Measurements from ENCODE around the gene AMOTL1.
"Not testable (repeated sequence)": the region's sequence is repeated elsewhere in the genome, so short reads cannot be mapped to it uniquely, and the experiment has no call there.

Gene AMOTL1

GRCh38 chr11:94883878-94884277 is 115.7 kb downstream of the AMOTL1 start:
- DNase-seq (ENCODE audit: low spot score), result no peak

DNA sequence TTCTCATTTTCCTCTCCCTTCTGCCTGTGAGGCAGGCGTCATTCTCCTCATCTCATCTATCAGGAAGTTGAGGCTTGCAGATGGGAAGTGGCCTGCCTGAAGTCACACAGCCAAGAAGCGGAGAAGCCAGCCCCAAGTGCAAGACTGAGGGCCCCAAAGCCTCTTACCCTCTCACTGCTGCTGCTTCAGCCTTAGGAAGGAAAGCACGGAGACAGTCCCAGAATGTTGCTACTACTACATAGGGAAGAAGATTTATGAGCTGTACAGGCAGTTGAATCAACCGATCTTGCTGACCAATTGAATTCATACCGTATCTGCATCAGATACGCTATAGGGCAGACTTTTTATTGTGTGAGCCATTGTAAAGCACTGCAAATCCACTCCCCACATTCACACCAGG is 116.2 kb downstream of the AMOTL1 start:
- DNase-seq (ENCODE audit: low spot score), result no peak

DNA sequence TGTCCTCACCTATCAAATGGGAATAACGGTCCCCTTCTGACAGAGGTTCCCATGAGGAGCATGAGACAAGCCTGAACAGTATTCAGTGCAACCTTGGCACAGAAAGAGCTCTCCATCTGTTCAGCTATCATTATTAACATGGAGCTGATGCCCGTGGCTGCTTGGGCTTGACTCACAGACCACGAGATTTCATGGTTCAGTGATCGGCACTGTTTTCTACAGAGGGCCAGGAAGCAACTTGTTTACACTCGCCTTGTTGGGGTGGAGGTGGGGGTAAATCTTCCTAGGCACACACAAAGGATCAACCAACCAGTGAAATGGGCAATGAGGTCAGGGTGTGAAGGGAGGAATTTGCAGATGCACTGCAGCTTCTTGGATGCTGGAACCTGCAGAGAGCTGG is 117.0 kb downstream of the AMOTL1 start:
- DNase-seq (ENCODE audit: low spot score), result no peak

GRCh38 chr11:94885581-94885980 is 117.4 kb downstream of the AMOTL1 start:
- DNase-seq (ENCODE audit: low spot score), result no peak

DNA sequence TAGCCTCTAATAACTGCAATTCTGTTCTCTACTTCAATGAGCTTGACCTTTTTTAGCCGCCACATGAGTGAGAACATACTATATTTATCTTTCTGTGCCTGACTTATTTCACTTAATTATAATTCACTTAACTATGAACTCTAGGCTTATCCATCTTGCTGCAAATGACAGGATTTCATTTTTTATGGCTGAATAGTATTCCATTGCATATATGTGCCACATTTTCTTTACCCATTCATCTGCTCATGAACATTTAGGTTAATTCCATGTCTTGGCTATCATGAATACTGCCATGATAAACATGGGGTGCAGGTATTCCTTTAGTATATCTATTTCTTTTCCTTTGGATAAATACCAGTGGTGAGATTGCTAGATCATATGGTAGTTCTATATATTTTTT is 120.0 kb downstream of the AMOTL1 start:
- no peak for DNase-seq (ENCODE audit: low spot score)

- DNase-seq (ENCODE audit: low spot score), result no peak
Measured at GRCh38 chr11:94895451-94895850, 127.3 kb downstream of the AMOTL1 start.

GRCh38 chr11:94895971-94896370 is 127.8 kb downstream of the AMOTL1 start:
- no peak for DNase-seq (ENCODE audit: low spot score)

DNA sequence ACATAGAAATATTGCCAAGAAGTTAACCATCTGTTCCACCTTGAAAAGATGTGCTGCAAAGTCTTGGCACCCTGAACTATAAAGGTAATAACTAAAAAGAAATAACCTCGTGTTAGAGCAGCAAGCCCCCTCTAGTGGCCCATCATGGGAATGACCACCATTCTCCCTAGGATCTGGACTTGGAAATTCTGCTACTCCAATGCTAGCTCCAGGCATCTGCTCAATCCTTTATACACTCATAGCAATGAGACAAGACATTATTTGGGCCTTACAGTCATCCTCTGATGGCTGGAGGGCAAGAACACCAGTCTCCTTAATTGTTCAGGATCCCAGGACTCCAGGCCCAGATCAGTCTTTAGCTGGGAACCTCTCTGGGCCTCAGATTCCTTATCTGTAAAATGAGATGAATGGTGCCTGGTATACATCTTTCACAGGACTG is 129.2 kb downstream of the AMOTL1 start:
- peak; percentile 51 for DNase-seq (ENCODE audit: low spot score)

- no peak for DNase-seq (ENCODE audit: low spot score)
Measured at GRCh38 chr11:94907226-94907625, 139.1 kb downstream of the AMOTL1 start.

- no peak for DNase-seq (ENCODE audit: low spot score)
Measured at GRCh38 chr11:94909371-94909820, 141.2 kb downstream of the AMOTL1 start.

GRCh38 chr11:94910270-94910669 is 142.1 kb downstream of the AMOTL1 start:
- DNase-seq (ENCODE audit: low spot score), result no peak

- no peak for DNase-seq (ENCODE audit: low spot score)
Measured at GRCh38 chr11:94910779-94911178, 142.6 kb downstream of the AMOTL1 start.

- DNase-seq (ENCODE audit: low spot score), result no peak
Measured at GRCh38 chr11:94912806-94913205, 144.7 kb downstream of the AMOTL1 start.

GRCh38 chr11:94913718-94914394 is 145.7 kb downstream of the AMOTL1 start:
- DNase-seq (ENCODE audit: low spot score), result not testable (repeated sequence)

- DNase-seq (ENCODE audit: low spot score), result no peak
Measured at GRCh38 chr11:94920311-94920710, 152.2 kb downstream of the AMOTL1 start.

GRCh38 chr11:94922321-94923003 is 154.3 kb downstream of the AMOTL1 start:
- DNase-seq (ENCODE audit: low spot score), result no peak

GRCh38 chr11:94923004-94923334 is 154.8 kb downstream of the AMOTL1 start:
- DNase-seq (ENCODE audit: low spot score), result no peak

- DNase-seq (ENCODE audit: low spot score), result no peak
Measured at GRCh38 chr11:94924171-94924572, 156.0 kb downstream of the AMOTL1 start.

GRCh38 chr11:94924612-94925011 is 156.5 kb downstream of the AMOTL1 start:
- DNase-seq (ENCODE audit: low spot score), result no peak

DNA sequence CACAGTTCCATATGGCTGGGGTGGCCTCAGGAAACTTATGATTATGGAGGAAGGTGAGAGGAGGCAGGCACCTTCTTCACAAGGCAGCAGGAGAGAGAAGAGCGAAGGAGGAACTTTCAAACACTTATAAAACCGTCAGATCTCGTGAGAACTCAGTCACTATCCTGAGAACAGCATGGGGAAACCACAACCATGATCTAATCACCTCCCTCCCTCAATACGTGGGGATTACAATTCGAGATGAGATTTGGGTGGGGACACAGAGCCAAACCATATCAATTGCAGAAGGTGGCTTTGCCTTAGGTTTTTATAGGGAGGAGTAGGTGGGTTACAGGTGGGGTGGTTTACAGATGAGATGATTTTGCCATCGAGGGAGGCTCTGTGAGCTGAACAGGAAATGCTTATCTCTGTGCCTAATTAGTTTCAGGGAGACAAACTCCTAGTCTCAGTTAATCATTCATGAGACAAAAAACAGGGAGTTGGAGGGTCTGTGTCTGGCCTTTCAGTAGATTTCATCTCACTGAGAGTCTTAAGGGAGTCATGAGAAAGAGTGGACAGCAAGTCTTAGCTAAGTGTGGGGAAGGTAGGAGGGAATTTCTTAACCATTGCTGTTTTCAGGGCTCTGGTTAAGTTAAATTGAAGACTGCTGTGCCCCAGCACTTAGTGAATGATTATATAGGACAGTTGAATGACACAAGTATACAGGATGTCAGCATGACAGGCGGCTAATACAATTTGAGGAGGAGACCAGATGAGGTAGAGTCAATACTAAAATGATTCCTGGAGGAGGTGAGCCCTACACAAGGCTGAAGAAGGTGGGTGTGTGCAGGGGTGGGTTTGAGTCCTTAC is 157.5 kb downstream of the AMOTL1 start:
- no peak for DNase-seq (ENCODE audit: low spot score)

GRCh38 chr11:94926271-94926625 is 158.1 kb downstream of the AMOTL1 start:
- DNase-seq (ENCODE audit: low spot score), result no peak

All from activated CD4-positive, alpha-beta T cell treated with anti-CD3 and anti-CD28 coated beads, Interleukin-2, Interleukin-4, amounts not matched to agents 100 ng/mL and 50 ng/mL, durations not matched to agents 16 hours and 8 hours (primary cell).